ENCODE results near the gene ACAD9.
"Not testable (repeated sequence)": the region's sequence is repeated elsewhere in the genome, so short reads cannot be mapped to it uniquely, and the experiment has no call there.

Gene ACAD9

GRCh38 chr3:128923576-128923975, 44.2 kb downstream of the ACAD9 start:
- H3K9me3 ChIP-seq (ENCODE audit: control insufficient read depth, insufficient read depth, low read length) = peaks cover 48% of the 10 kb centered on the region

GRCh38 chr3:128923986-128924385, 44.6 kb downstream of the ACAD9 start:
- not testable (repeated sequence) for H3K4me1 ChIP-seq (ENCODE audit: insufficient read depth, low read length)
- H3K9me3 ChIP-seq (ENCODE audit: control insufficient read depth, insufficient read depth, low read length) = peaks cover 44% of the 10 kb centered on the region

More at GRCh38 chr3:128923576-128923975, 44.2 kb downstream of the ACAD9 start:
- H3K9ac ChIP-seq (ENCODE audit: low read depth, low read length) = no peak overlapping the region
- peaks cover 6% of the 10 kb centered on the region; the same call in 1 of the 2 replicates for H3K36me3 ChIP-seq (ENCODE audit: insufficient read depth, low read length)
- H3K4me1 ChIP-seq (ENCODE audit: insufficient read depth, low read length) = no peaks in the 10 kb centered on the region

GRCh38 chr3:128929364-128929763, 49.9 kb downstream of the ACAD9 start:
- H3K36me3 ChIP-seq (ENCODE audit: insufficient read depth, low read length) = no peaks in the 10 kb centered on the region
- no peak overlapping the region for H3K9ac ChIP-seq (ENCODE audit: low read depth, low read length)
- peaks cover 7% of the 10 kb centered on the region; the same call in 1 of the 2 replicates for H3K9me3 ChIP-seq (ENCODE audit: control insufficient read depth, insufficient read depth, low read length)
- H3K4me1 ChIP-seq (ENCODE audit: insufficient read depth, low read length) = no peaks in the 10 kb centered on the region

More at GRCh38 chr3:128923986-128924385, 44.6 kb downstream of the ACAD9 start:
- not testable (repeated sequence) for H3K36me3 ChIP-seq (ENCODE audit: insufficient read depth, low read length); H3K9ac ChIP-seq (ENCODE audit: low read depth, low read length)

- Histone ChIP-seq H3K4me1 (ENCODE audit: insufficient read depth, low read length) (no peaks in the 10 kb centered on the region; the same call in 1 of the 2 replicates), H3K9ac (ENCODE audit: low read depth, low read length) (no peak overlapping the region), H3K9me3 (ENCODE audit: control insufficient read depth, insufficient read depth, low read length) (peaks cover 4% of the 10 kb centered on the region; the same call in 1 of the 2 replicates), H3K36me3 (ENCODE audit: insufficient read depth, low read length) (no peaks in the 10 kb centered on the region)
Measured at GRCh38 chr3:128931046-128931445, 51.6 kb downstream of the ACAD9 start.

- H3K36me3 ChIP-seq (ENCODE audit: insufficient read depth, low read length) = no peaks in the 10 kb centered on the region
- no peaks in the 10 kb centered on the region; the same call in 1 of the 2 replicates for H3K9me3 ChIP-seq (ENCODE audit: control insufficient read depth, insufficient read depth, low read length)
- no peak overlapping the region for H3K9ac ChIP-seq (ENCODE audit: low read depth, low read length)
- H3K4me1 ChIP-seq (ENCODE audit: insufficient read depth, low read length) = no peaks in the 10 kb centered on the region; the same call in 1 of the 2 replicates
Measured at GRCh38 chr3:128932516-128933212, 53.2 kb downstream of the ACAD9 start.

GRCh38 chr3:128933213-128933921, 53.9 kb downstream of the ACAD9 start:
- Histone ChIP-seq H3K36me3 (ENCODE audit: insufficient read depth, low read length) (no peaks in the 10 kb centered on the region), H3K9ac (ENCODE audit: low read depth, low read length) (no peak overlapping the region), H3K4me1 (ENCODE audit: insufficient read depth, low read length) (no peaks in the 10 kb centered on the region; the same call in 1 of the 2 replicates), H3K9me3 (ENCODE audit: control insufficient read depth, insufficient read depth, low read length) (no peaks in the 10 kb centered on the region; the same call in 1 of the 2 replicates)

GRCh38 chr3:128933922-128934253, 54.5 kb downstream of the ACAD9 start:
- Histone ChIP-seq H3K9ac (ENCODE audit: low read depth, low read length) (no peak overlapping the region), H3K9me3 (ENCODE audit: control insufficient read depth, insufficient read depth, low read length) (no peaks in the 10 kb centered on the region; the same call in 1 of the 2 replicates), H3K36me3 (ENCODE audit: insufficient read depth, low read length) (no peaks in the 10 kb centered on the region), H3K4me1 (ENCODE audit: insufficient read depth, low read length) (no peaks in the 10 kb centered on the region; the same call in 1 of the 2 replicates)

- Histone ChIP-seq H3K9me3 (ENCODE audit: control insufficient read depth, insufficient read depth, low read length) (no peaks in the 10 kb centered on the region), H3K9ac (ENCODE audit: low read depth, low read length) (no peak overlapping the region), H3K4me1 (ENCODE audit: insufficient read depth, low read length) (no peaks in the 10 kb centered on the region; the same call in 1 of the 2 replicates), H3K36me3 (ENCODE audit: insufficient read depth, low read length) (no peaks in the 10 kb centered on the region)
Measured at GRCh38 chr3:128935922-128936321, 56.5 kb downstream of the ACAD9 start.

- no peak overlapping the region for H3K9ac ChIP-seq (ENCODE audit: low read depth, low read length)
- no peaks in the 10 kb centered on the region for H3K9me3 ChIP-seq (ENCODE audit: control insufficient read depth, insufficient read depth, low read length)
- H3K4me1 ChIP-seq (ENCODE audit: insufficient read depth, low read length) = no peaks in the 10 kb centered on the region; the same call in 1 of the 2 replicates
- H3K36me3 ChIP-seq (ENCODE audit: insufficient read depth, low read length) = no peaks in the 10 kb centered on the region
Measured at GRCh38 chr3:128936341-128936740, 56.9 kb downstream of the ACAD9 start.

GRCh38 chr3:128940252-128940651, 60.8 kb downstream of the ACAD9 start:
- Histone ChIP-seq H3K36me3 (ENCODE audit: insufficient read depth, low read length) (no peaks in the 10 kb centered on the region), H3K9ac (ENCODE audit: low read depth, low read length) (no peak overlapping the region), H3K4me1 (ENCODE audit: insufficient read depth, low read length) (no peaks in the 10 kb centered on the region), H3K9me3 (ENCODE audit: control insufficient read depth, insufficient read depth, low read length) (no peaks in the 10 kb centered on the region)

GRCh38 chr3:128942161-128942952, 62.9 kb downstream of the ACAD9 start:
- Histone ChIP-seq H3K36me3 (ENCODE audit: insufficient read depth, low read length) (no peaks in the 10 kb centered on the region), H3K4me1 (ENCODE audit: insufficient read depth, low read length) (no peaks in the 10 kb centered on the region), H3K9ac (ENCODE audit: low read depth, low read length) (no peak overlapping the region), H3K9me3 (ENCODE audit: control insufficient read depth, insufficient read depth, low read length) (no peaks in the 10 kb centered on the region)

- no peaks in the 10 kb centered on the region for H3K36me3 ChIP-seq (ENCODE audit: insufficient read depth, low read length)
- H3K9me3 ChIP-seq (ENCODE audit: control insufficient read depth, insufficient read depth, low read length) = no peaks in the 10 kb centered on the region
- no peak overlapping the region for H3K9ac ChIP-seq (ENCODE audit: low read depth, low read length)
- H3K4me1 ChIP-seq (ENCODE audit: insufficient read depth, low read length) = no peaks in the 10 kb centered on the region
Measured at GRCh38 chr3:128945041-128945877, 65.8 kb downstream of the ACAD9 start.

- H3K9ac ChIP-seq (ENCODE audit: low read depth, low read length) = no peak overlapping the region
- H3K4me1 ChIP-seq (ENCODE audit: insufficient read depth, low read length) = no peaks in the 10 kb centered on the region
- H3K9me3 ChIP-seq (ENCODE audit: control insufficient read depth, insufficient read depth, low read length) = no peaks in the 10 kb centered on the region
- no peaks in the 10 kb centered on the region for H3K36me3 ChIP-seq (ENCODE audit: insufficient read depth, low read length)
Measured at GRCh38 chr3:128945878-128946175, 66.4 kb downstream of the ACAD9 start.

GRCh38 chr3:128946411-128946810, 67.0 kb downstream of the ACAD9 start:
- Histone ChIP-seq H3K9me3 (ENCODE audit: control insufficient read depth, insufficient read depth, low read length) (no peaks in the 10 kb centered on the region), H3K4me1 (ENCODE audit: insufficient read depth, low read length) (no peaks in the 10 kb centered on the region), H3K9ac (ENCODE audit: low read depth, low read length) (no peak overlapping the region), H3K36me3 (ENCODE audit: insufficient read depth, low read length) (no peaks in the 10 kb centered on the region)
